Neural progenitor cell (in vitro differentiated cells): ENCODE results near the gene COX6B1. TPM values are rescaled to one million over a fixed set of nuclear protein-coding genes. Genes with fewer than 3 reads are reported as not detected.
"Not testable (repeated sequence)": the region's sequence is repeated elsewhere in the genome, so short reads cannot be mapped to it uniquely, and the experiment has no call there.

Experiments
- DNase-seq: peaks from one replicate; pipeline ENCODE4 v3.0.0-alpha.2; 2016; ENCODE audit warnings: low spot score
- H2AFZ ChIP-seq: fragments of 200-600 bp; sonication (generic); replicated peaks from 2 replicates; pipeline ENCODE4 v1.6.1; 2016; ENCODE audit warnings: antibody characterized with exemption
- H3F3A ChIP-seq: fragments of 200-600 bp; sonication (generic); 2 replicates; pipeline ENCODE4 v1.6.1; 2016; ENCODE audit warnings: antibody characterized with exemption, low read depth
- H3K27ac ChIP-seq: fragments of 200-600 bp; sonication (generic); 2 replicates; pipeline ENCODE4 v1.5.1; 2016; ENCODE audit warnings: mild to moderate bottlenecking
- H3K27me3 ChIP-seq: fragments of 200-600 bp; sonication (generic); 2 replicates; pipeline ENCODE4 v1.6.1; 2016; ENCODE audit warnings: mild to moderate bottlenecking, moderate library complexity
- H3K36me3 ChIP-seq: fragments of 200-600 bp; sonication (generic); 2 replicates; pipeline ENCODE4 v1.5.1; 2016
- H3K4me1 ChIP-seq: fragments of 200-600 bp; sonication (generic); 2 replicates; pipeline ENCODE4 v1.6.1; 2016; ENCODE audit warnings: mixed run types
- H3K4me2 ChIP-seq: fragments of 200-600 bp; sonication (generic); 2 replicates; pipeline ENCODE4 v1.6.1; 2016
- H3K4me3 ChIP-seq: fragments of 200-600 bp; sonication (generic); 2 replicates; pipeline ENCODE4 v1.5.1; 2016
- H3K79me2 ChIP-seq: fragments of 200-600 bp; sonication (generic); 2 replicates; pipeline ENCODE4 v1.6.1; 2016; ENCODE audit warnings: low read depth
- H3K9ac ChIP-seq: fragments of 200-600 bp; sonication (generic); 2 replicates; pipeline ENCODE4 v1.6.1; 2016
- H3K9me3 ChIP-seq: fragments of 200-600 bp; sonication (generic); 2 replicates; pipeline ENCODE4 v1.5.1; 2016; ENCODE audit warnings: low read depth
- H4K20me1 ChIP-seq: fragments of 200-600 bp; sonication (generic); 2 replicates; pipeline ENCODE4 v1.6.1; 2016; ENCODE audit warnings: low read depth
- H3K27ac Mint-ChIP-seq: 3 replicates; pipeline ENCODE4 v1.8.0; 2021; ENCODE audit warnings: mixed read lengths
- H3K27me3 Mint-ChIP-seq: 2 replicates; pipeline ENCODE4 v1.8.0; 2022; ENCODE audit warnings: low read depth, mild to moderate bottlenecking, inconsistent platforms, moderate library complexity, mixed read lengths; ENCODE audit not compliant: insufficient read depth
- H3K36me3 Mint-ChIP-seq: 3 replicates; pipeline ENCODE4 v1.8.0; 2021; ENCODE audit warnings: mixed read lengths
- H3K4me1 Mint-ChIP-seq: 3 replicates; pipeline ENCODE4 v1.8.0; 2021; ENCODE audit warnings: mixed read lengths
- H3K4me3 Mint-ChIP-seq: 3 replicates; pipeline ENCODE4 v1.8.0; 2021; ENCODE audit warnings: mild to moderate bottlenecking, moderate library complexity, mixed read lengths
- H3K9me3 Mint-ChIP-seq: 3 replicates; pipeline ENCODE4 v1.8.0; 2020; ENCODE audit warnings: mixed read lengths
- EZH2 ChIP-seq: fragments of 200-600 bp; sonication (generic); IDR thresholded peaks from 2 replicates; pipeline ENCODE4 v1.6.1; 2017; ENCODE audit warnings: antibody characterized with exemption, mild to moderate bottlenecking, moderate library complexity
- EZH2phosphoT487 ChIP-seq: fragments of 200-600 bp; sonication (generic); IDR thresholded peaks from 2 replicates; pipeline ENCODE4 v1.6.1; 2017; ENCODE audit warnings: antibody characterized with exemption
- total RNA-seq: library from RNA; depleted of rRNA; stranded (reverse); fragments of >200 nt; gene quantifications from 2 replicates; pipeline ENCODE4 v1.2.3, GENCODE V29; 2015; ENCODE audit warnings: low replicate concordance
- TF ChIP-seq, protein P1 (sequence below): fragments of 200-600 bp; sonication (generic); IDR thresholded peaks from 2 replicates; pipeline ENCODE4 v1.5.1; 2017; ENCODE audit warnings: antibody characterized with exemption, mild to moderate bottlenecking

COX6B1 gene
- total RNA-seq, 1 donor from 2014 or later = 403 TPM

DNA sequence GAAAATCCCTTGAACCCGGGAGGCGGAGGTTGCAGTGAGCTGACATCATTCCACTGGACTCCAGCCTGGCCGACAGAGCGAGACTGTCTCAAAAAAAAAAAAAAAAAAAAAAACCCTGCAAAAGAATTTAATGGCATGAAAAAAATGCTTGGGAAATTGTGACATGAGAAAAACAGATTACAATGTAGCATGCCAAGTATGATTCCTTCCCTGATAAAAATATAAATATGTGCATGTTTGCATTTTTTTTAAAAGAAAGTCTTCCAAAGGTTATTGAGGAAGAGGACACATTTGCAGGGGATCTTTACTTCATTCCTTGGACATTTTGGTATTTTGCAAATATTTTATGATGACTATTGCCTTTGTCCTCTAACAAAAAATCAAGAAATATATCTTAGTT, 41.7 kb downstream of the COX6B1 start:
- no peaks in the 10 kb centered on the region for H3K4me1 ChIP-seq
- no peak overlapping the region for H3K27ac ChIP-seq
- H3K4me3 Mint-ChIP-seq = no peak overlapping the region
- H3K9ac ChIP-seq = no peak overlapping the region
- peaks cover 11% of the 10 kb centered on the region for H3F3A ChIP-seq
- no peak overlapping the region for H3K4me2 ChIP-seq
- H3K36me3 ChIP-seq = no peaks in the 10 kb centered on the region
- TF ChIP-seq EZH2 = no peak
- TF ChIP-seq, protein P1, sequence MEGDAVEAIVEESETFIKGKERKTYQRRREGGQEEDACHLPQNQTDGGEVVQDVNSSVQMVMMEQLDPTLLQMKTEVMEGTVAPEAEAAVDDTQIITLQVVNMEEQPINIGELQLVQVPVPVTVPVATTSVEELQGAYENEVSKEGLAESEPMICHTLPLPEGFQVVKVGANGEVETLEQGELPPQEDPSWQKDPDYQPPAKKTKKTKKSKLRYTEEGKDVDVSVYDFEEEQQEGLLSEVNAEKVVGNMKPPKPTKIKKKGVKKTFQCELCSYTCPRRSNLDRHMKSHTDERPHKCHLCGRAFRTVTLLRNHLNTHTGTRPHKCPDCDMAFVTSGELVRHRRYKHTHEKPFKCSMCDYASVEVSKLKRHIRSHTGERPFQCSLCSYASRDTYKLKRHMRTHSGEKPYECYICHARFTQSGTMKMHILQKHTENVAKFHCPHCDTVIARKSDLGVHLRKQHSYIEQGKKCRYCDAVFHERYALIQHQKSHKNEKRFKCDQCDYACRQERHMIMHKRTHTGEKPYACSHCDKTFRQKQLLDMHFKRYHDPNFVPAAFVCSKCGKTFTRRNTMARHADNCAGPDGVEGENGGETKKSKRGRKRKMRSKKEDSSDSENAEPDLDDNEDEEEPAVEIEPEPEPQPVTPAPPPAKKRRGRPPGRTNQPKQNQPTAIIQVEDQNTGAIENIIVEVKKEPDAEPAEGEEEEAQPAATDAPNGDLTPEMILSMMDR = no peak
- no peak for TF ChIP-seq EZH2phosphoT487
- H2AFZ ChIP-seq = no peak overlapping the region
- H3K4me1 Mint-ChIP-seq = peaks cover 7% of the 10 kb centered on the region
- no peak overlapping the region for H3K27ac Mint-ChIP-seq
- no peaks in the 10 kb centered on the region for H4K20me1 ChIP-seq
- no peaks in the 10 kb centered on the region for H3K27me3 ChIP-seq
- DNase-seq = no peak
- no peaks in the 10 kb centered on the region for H3K9me3 Mint-ChIP-seq
- no peak overlapping the region for H3K4me3 ChIP-seq
- no peaks in the 10 kb centered on the region for H3K9me3 ChIP-seq
- no peaks in the 10 kb centered on the region for H3K36me3 Mint-ChIP-seq
- no peaks in the 10 kb centered on the region for H3K79me2 ChIP-seq
- H3K27me3 Mint-ChIP-seq = peaks cover 4% of the 10 kb centered on the region

DNA sequence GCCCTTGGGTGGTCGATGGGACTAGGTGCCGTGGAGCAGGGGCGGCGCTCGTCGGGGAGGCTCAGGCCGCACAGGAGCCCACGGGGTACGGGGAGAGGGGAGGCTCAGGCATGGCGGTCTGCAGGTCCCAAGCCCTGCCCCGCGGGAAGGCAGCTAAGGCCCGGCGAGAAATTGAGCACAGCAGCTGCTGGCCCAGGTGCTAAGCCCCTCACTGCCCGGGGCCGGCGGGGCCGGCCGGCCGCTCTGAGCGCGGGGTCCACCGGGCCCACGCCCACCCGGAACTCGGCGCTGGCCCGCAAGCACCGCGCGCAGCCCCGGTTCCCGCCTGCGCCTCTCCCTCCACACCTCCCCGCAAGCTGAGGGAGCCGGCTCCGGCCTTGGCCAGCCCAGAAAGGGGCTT, 43.0 kb downstream of the COX6B1 start:
- H4K20me1 ChIP-seq, H3K9me3 ChIP-seq, H3K27me3 Mint-ChIP-seq, H3K27ac ChIP-seq, H3K79me2 ChIP-seq, H3K36me3 ChIP-seq, H3K4me1 ChIP-seq, H3K4me3 ChIP-seq, H3K4me3 Mint-ChIP-seq, H3K27me3 ChIP-seq, H3K9ac ChIP-seq, H3K36me3 Mint-ChIP-seq, DNase-seq, H2AFZ ChIP-seq, H3K4me1 Mint-ChIP-seq, H3K27ac Mint-ChIP-seq, H3K4me2 ChIP-seq, H3K9me3 Mint-ChIP-seq: not testable (repeated sequence)
- H3F3A ChIP-seq = peaks cover 11% of the 10 kb centered on the region

DNA sequence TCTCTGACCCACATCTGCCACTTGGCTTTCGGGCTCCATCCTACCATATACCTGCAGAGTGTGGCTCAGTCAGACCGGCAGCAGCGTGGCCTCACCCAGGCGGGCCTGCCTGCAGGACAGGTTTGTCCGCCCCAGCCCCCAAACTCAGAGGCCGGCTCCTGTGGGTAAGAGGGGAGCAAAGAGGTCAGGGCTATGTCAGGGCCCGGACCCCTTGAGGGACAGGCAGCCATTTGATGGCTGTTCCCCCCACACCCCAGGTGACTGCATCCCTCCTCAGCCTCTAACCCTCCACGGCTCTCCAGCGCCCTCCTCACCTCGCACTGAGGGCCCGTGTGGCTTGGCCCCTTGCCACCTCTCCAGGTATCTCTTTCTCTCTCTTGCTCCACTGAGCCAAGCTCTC, 43.9 kb downstream of the COX6B1 start:
- Histone ChIP-seq H3K4me1 (no peaks in the 10 kb centered on the region), H3K4me2 (no peak overlapping the region), H2AFZ (no peak overlapping the region), H3K4me3 (no peak overlapping the region), H3K27ac (no peak overlapping the region), H3F3A (peaks cover 11% of the 10 kb centered on the region), H3K9ac (no peak overlapping the region), H3K9me3 (no peaks in the 10 kb centered on the region), H4K20me1 (no peaks in the 10 kb centered on the region), H3K79me2 (no peaks in the 10 kb centered on the region), H3K36me3 (no peaks in the 10 kb centered on the region), H3K27me3 (peaks cover 3% of the 10 kb centered on the region)
- Mint-ChIP-seq H3K27me3 (peaks cover 2% of the 10 kb centered on the region), H3K4me1 (peaks cover 7% of the 10 kb centered on the region), H3K36me3 (no peaks in the 10 kb centered on the region), H3K9me3 (no peaks in the 10 kb centered on the region), H3K4me3 (no peak overlapping the region), H3K27ac (peak overlapping the region; percentile 26)
- no peak for TF ChIP-seq EZH2phosphoT487
- no peak for TF ChIP-seq EZH2
- TF ChIP-seq, protein P1 = no peak
- DNase-seq = no peak

DNA sequence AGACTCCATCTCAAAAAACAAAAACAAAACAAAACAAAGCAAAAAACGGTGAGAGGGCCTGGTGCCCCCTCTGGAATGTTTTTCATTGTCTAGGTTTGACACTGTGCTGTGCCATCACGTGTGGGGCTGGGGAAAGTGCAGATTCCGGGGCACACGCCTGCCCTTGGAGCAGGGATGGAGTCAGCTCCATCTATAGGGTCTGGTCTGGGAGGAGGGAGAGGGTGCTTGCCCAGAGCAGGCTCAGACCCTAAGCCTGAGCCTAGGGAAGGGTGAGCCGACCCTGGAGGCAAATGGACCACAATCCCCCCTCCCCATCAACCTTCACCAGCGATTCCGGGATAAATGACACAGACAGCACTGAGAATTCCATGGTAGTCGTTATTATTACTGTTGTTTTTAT, 45.3 kb downstream of the COX6B1 start:
- Histone ChIP-seq H3K27me3 (peaks cover 4% of the 10 kb centered on the region), H3K4me3 (no peak overlapping the region), H2AFZ (no peak overlapping the region), H3K36me3 (no peaks in the 10 kb centered on the region), H3K27ac (no peak overlapping the region), H3K4me2 (no peak overlapping the region), H3K9ac (no peak overlapping the region), H3F3A (peaks cover 11% of the 10 kb centered on the region), H3K4me1 (no peaks in the 10 kb centered on the region), H4K20me1 (no peaks in the 10 kb centered on the region), H3K79me2 (no peaks in the 10 kb centered on the region), H3K9me3 (no peaks in the 10 kb centered on the region)
- TF ChIP-seq EZH2phosphoT487 = no peak
- no peak for TF ChIP-seq EZH2
- TF ChIP-seq, protein P1 = no peak
- H3K27ac Mint-ChIP-seq = no peak overlapping the region
- no peaks in the 10 kb centered on the region for H3K36me3 Mint-ChIP-seq
- H3K4me1 Mint-ChIP-seq = peaks cover 7% of the 10 kb centered on the region
- DNase-seq = no peak
- H3K27me3 Mint-ChIP-seq = peaks cover 2% of the 10 kb centered on the region
- no peaks in the 10 kb centered on the region for H3K9me3 Mint-ChIP-seq
- H3K4me3 Mint-ChIP-seq = no peak overlapping the region
